GM12864 (cell line): ENCODE data around the gene LTA.

Experiments
- DNase-seq: peaks from one replicate; pipeline ENCODE4 v3.0.0-alpha.2; 2011; ENCODE audit warnings: low read depth
- H3K4me3 ChIP-seq: 2 replicates; pipeline ENCODE4 v1.5.1; 2011; ENCODE audit warnings: mild to moderate bottlenecking, low read depth, low read length, control low read depth
- TF ChIP-seq, protein P1 (sequence below): IDR thresholded peaks from 2 replicates; pipeline ENCODE4 v1.5.1; 2011; ENCODE audit warnings: low read depth, mild to moderate bottlenecking, moderate library complexity, low read length, control low read depth, inconsistent platforms; ENCODE audit errors: missing control alignments

Gene LTA

DNA sequence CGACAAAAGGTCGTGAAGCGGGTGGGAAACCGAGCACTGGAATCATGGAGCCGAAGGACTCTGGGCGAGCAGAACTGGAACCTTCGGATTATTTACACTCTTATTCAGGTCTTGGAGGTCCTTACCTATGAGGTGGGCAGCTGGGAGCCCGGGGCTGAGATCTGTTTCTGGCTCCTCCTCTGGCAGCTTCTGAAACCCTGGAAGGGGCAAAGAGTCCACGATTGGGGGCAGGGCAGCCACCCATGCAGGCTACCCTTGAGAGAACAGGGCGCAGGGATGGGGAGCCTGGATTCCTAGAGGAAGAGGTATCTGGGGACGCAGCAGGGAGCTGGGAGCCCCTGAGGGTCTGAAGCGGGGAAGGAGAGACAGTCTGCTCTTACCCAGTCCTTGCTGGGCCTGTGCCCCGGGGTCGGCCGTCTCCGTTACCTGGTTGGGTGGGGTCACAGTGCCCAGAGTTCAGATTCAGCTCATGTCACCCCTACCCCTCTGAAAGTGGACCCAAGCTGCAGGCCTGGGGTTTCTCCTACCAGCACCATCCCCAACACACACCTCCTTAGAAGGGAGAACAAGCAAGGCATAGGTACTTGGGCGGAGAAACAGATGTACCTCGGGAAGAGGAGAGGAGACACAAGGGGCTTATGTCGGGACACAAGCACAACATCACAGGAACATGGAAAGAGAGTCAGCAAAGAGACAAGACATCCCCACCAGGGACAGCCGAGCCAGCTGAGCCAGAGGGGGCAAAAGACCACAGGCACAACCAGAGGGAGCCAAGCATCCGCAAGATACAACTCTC, 9.5 kb downstream of the LTA start:
- DNase-seq: no peak
- TF ChIP-seq, protein P1, sequence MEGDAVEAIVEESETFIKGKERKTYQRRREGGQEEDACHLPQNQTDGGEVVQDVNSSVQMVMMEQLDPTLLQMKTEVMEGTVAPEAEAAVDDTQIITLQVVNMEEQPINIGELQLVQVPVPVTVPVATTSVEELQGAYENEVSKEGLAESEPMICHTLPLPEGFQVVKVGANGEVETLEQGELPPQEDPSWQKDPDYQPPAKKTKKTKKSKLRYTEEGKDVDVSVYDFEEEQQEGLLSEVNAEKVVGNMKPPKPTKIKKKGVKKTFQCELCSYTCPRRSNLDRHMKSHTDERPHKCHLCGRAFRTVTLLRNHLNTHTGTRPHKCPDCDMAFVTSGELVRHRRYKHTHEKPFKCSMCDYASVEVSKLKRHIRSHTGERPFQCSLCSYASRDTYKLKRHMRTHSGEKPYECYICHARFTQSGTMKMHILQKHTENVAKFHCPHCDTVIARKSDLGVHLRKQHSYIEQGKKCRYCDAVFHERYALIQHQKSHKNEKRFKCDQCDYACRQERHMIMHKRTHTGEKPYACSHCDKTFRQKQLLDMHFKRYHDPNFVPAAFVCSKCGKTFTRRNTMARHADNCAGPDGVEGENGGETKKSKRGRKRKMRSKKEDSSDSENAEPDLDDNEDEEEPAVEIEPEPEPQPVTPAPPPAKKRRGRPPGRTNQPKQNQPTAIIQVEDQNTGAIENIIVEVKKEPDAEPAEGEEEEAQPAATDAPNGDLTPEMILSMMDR: no peak
- H3K4me3 ChIP-seq: peak overlapping the region; percentile 87

- TF ChIP-seq, protein P1: no peak
- DNase-seq: no peak
- H3K4me3 ChIP-seq: peak within 1 kb of the TSS; percentile 87
These were observed 10.1 kb downstream of the LTA start, which contains the start of gene LTB for GRCh38 chr6:31582230-31582643. Gene LTB, minus strand, starts transcription at chr6:31582424. Its CDS starts 7 bp downstream, at chr6:31582417.

- no peak for DNase-seq
- TF ChIP-seq, protein P1: peak; percentile 77
- no peak overlapping the region for H3K4me3 ChIP-seq
These were observed 13.4 kb downstream of the LTA start for GRCh38 chr6:31585491-31585890.

DNA sequence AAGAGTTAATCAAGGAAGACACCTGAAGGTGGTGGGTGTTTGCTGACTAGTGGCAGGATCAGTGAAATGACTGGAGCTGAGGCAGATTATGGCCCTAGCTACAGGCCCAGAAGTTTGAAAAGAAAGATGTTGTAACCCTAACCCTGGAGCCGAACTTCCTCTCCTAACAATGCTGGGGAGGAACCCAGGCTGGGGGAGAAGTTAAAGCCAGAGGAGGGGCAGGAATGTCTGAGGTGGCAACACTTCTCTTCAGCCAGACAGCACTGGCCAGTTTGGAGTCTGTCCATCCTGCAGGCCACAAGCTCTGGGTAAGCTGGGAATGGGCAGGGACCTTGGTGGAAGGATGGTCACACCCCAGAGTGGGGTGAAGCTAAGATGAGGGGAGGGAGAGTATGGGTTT, 13.9 kb downstream of the LTA start, which contains the start of gene LST1:
Gene LST1 (plus strand): TSS at position 270 of the 400 bp plus-strand sequence. CDS start 1,023 bp downstream, outside the sequence.
- TF ChIP-seq, protein P1: no peak
- DNase-seq: no peak
- no peak within 1 kb of the TSS; the same call in 1 of the 2 replicates for H3K4me3 ChIP-seq

DNA sequence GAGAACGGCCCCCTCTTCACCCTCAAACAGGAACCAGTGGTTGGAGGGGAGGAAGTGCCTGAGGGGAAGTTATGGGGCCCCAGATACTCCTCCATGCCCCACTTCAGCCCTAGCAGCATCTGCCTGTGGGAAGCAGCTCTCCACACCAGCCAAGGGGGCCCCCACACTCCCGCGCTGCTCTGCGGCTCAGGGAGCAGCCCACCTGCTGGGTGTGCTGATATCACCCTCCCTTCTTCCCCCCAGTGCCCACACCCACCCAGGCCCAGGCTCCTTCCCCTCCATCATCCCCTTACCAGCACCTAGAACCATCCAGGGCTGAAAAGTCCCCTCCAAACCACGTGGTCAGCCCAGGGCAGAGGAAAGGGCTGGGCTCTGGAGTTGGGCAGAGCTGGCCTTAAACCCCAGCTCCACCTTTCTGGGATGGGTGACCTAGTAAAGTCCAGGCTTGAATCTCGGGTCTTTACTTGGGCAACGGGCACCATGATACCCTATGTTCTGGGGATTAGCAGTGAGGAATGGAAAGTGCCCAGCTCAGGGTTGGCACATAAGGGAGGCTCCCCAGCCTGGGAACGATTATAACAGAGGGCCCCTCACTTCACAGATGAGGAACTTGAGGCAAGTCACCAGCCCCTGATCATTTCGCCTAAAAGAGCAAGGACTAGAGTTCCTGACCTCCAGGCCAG, 14.7 kb downstream of the LTA start:
- TF ChIP-seq, protein P1: no peak
- no peak overlapping the region; the same call in 1 of the 2 replicates for H3K4me3 ChIP-seq
- no peak for DNase-seq

GRCh38 chr6:31587791-31588777, 16.0 kb downstream of the LTA start:
- 0 out of 2 replicates have a peak overlapping the region, but pooled peaks have one; percentile 1 for H3K4me3 ChIP-seq
- DNase-seq: no peak
- TF ChIP-seq, protein P1: no peak
